ENCODE data around the gene FBXL19. TPM values are rescaled to one million over a fixed set of nuclear protein-coding genes. Genes with fewer than 3 reads are reported as not detected.
"Not testable (repeated sequence)": the region's sequence is repeated elsewhere in the genome, so short reads cannot be mapped to it uniquely, and the experiment has no call there.

Gene FBXL19
- total and polyA plus RNA-seq, 8 donors = 11.2 to 26.8 (median 19.5) TPM

GRCh38 chr16:30937692-30938091 is 14.3 kb downstream of the FBXL19 start:
- Histone ChIP-seq H3K4me3 (no peak overlapping the region), H3K9me3 (no peaks in the 10 kb centered on the region), H3K36me3 (peaks cover 0 to 34% of the 10 kb centered on the region in 2 donors), H3K27me3 (no peaks in the 10 kb centered on the region), H3K4me1 (peaks cover 4 to 26% of the 10 kb centered on the region in 2 donors), H3K27ac (no peak overlapping the region)
- ATAC-seq (no peak), DNase-seq (no peak)
- TF ChIP-seq, protein P1, sequence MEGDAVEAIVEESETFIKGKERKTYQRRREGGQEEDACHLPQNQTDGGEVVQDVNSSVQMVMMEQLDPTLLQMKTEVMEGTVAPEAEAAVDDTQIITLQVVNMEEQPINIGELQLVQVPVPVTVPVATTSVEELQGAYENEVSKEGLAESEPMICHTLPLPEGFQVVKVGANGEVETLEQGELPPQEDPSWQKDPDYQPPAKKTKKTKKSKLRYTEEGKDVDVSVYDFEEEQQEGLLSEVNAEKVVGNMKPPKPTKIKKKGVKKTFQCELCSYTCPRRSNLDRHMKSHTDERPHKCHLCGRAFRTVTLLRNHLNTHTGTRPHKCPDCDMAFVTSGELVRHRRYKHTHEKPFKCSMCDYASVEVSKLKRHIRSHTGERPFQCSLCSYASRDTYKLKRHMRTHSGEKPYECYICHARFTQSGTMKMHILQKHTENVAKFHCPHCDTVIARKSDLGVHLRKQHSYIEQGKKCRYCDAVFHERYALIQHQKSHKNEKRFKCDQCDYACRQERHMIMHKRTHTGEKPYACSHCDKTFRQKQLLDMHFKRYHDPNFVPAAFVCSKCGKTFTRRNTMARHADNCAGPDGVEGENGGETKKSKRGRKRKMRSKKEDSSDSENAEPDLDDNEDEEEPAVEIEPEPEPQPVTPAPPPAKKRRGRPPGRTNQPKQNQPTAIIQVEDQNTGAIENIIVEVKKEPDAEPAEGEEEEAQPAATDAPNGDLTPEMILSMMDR (IDR thresholded peaks at IDR 0.05) = no peak
- intact Hi-C loops (cut with DNase I) = no loop called here

DNA sequence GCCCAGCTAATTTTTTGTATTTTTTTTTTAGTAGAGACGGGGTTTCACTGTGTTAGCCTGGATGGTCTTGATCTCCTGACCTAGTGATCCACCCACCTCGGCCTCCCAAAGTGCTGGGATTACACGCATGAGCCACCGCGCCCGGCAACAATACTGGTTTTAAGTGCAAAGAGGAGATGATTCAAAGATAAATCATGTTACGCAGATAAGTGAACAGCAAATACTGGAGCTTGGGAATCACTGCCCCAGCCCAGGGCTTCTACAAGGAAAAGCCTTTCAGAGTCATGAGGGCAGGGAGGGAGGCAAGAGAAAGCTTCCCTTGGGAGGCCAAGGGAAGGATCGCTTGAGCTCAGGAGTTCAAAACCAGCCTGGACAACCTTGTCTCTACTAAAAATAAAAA is 16.2 kb downstream of the FBXL19 start:
- H3K27ac ChIP-seq; H3K27me3 ChIP-seq; H3K9me3 ChIP-seq; intact Hi-C loops (cut with DNase I); H3K4me3 ChIP-seq; ATAC-seq; DNase-seq: not testable (repeated sequence)
- Histone ChIP-seq H3K36me3 (peaks cover 0 to 26% of the 10 kb centered on the region in 2 donors), H3K4me1 (peaks cover 4 to 27% of the 10 kb centered on the region in 2 donors)

DNA sequence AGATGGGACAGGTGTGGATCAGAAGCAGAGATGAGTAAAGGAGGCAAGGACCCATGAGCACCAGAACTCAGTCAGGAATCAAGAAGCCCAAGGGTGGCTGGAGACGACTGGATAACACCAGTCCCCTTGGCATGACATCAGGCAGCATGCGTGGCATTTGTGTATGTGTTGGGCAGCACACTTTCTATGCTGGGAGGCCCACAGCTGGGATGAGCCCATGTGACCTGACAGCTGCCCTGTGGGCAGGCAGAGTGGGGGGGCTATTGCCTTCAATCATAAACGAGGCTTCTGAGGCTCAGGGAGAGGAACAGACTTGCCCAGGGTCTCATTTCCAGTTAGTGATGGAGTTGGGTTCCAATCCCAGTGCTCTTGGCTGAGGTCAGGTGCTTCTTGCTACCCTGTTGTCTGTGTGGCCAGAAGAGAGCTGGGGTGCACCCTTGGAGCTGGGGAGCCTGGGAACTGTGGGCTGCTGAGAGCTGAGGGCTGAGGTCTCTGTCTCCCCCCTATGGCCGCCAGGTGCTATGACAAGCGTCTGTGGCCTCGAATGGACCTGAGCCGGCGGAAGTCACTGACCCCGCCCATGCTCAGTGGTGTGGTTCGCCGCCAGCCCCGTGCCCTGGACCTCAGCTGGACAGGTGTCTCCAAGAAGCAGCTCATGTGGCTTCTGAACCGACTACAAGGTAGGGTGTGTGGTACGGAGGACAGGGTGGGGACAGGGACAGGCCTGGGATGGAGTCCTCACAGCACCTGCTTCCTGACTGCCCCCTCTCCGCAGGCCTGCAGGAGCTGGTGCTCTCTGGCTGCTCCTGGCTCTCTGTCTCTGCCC is 18.4 kb downstream of the FBXL19 start:
- H3K27ac ChIP-seq = peak overlapping the region in 1 of 2 donors; percentile 46
- TF ChIP-seq, protein P1 (IDR thresholded peaks at IDR 0.05) = peak; percentile 83 to 93
- H3K4me3 ChIP-seq = no peak overlapping the region
- no peaks in the 10 kb centered on the region for H3K9me3 ChIP-seq
- peak; percentile 98 for ATAC-seq
- intact Hi-C loops (cut with DNase I) = no loop called here
- no peaks in the 10 kb centered on the region for H3K27me3 ChIP-seq
- peak in 3 of 4 donors; percentile 70 to 94 (median 84) for DNase-seq
- peaks cover 4 to 27% of the 10 kb centered on the region in 2 donors for H3K4me1 ChIP-seq
- H3K36me3 ChIP-seq = peaks cover 0 to 43% of the 10 kb centered on the region in 2 donors

DNA sequence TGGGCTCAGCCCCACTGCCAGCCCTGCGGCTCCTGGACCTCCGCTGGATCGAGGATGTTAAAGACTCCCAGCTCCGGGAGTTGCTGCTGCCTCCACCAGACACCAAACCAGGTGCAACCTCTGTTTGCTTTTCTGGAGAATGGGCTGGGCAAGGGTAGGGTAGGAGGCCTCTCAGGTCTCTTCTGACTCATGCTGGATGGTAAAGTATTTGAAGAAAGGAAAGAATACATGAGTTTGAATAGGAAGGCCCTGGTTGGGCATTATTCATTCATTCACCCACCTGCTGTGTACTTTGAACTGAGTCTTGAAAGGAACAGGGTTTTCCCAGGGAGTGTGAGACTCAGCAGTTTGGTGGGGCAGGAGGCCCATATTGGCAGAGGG is 19.0 kb downstream of the FBXL19 start:
- no peak overlapping the region for H3K4me3 ChIP-seq
- no peaks in the 10 kb centered on the region for H3K9me3 ChIP-seq
- intact Hi-C loops (cut with DNase I) = no loop called here
- TF ChIP-seq, protein P1 (IDR thresholded peaks at IDR 0.05) = no peak
- no peaks in the 10 kb centered on the region for H3K27me3 ChIP-seq
- H3K4me1 ChIP-seq = peaks cover 4 to 25% of the 10 kb centered on the region in 2 donors
- ATAC-seq (peak; percentile 6), DNase-seq (no peak)
- peak overlapping the region in 1 of 2 donors; percentile 46 for H3K27ac ChIP-seq
- H3K36me3 ChIP-seq = peaks cover 0 to 43% of the 10 kb centered on the region in 2 donors

DNA sequence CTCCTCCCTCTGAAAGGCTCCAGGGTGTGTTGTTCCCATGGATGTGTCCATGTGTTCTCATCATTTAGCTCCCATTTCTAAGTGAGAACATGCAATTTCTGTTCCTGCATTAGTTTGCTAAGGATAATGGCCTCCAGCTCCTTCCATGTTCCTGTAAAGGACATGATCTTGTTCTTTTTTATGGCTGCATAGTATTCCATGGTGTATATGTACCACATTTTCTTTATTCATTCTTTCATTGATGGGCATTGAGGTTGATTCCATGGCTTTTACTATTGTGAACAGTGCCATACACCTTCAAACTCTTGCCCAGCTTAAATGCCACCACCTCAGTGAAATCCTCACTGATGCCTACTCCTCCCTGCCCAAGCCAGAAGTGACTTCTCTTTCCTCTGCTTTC is 21.0 kb downstream of the FBXL19 start:
- H3K36me3 ChIP-seq = peaks cover 0 to 38% of the 10 kb centered on the region in 2 donors
- no peaks in the 10 kb centered on the region for H3K9me3 ChIP-seq
- TF ChIP-seq, protein P1 (IDR thresholded peaks at IDR 0.05) = no peak
- ATAC-seq (no peak), DNase-seq (no peak)
- intact Hi-C loops (cut with DNase I) = no loop called here
- no peaks in the 10 kb centered on the region for H3K27me3 ChIP-seq
- no peak overlapping the region for H3K27ac ChIP-seq
- no peak overlapping the region for H3K4me3 ChIP-seq
- peaks cover 4 to 21% of the 10 kb centered on the region in 2 donors for H3K4me1 ChIP-seq

All from left lung (tissue), 10 donors.